GM10847 (cell line): ENCODE measurements around the gene XG.

Source experiments
- POLR2A ChIP-seq: IDR thresholded peaks from 2 replicates; pipeline ENCODE4 v1.6.1; 2011; ENCODE audit not compliant: insufficient read length; ENCODE audit errors: extremely low read depth

The XG gene

GRCh38 chrX:2823795-2824386 lies 72.1 kb downstream of the XG start:
- TF ChIP-seq POLR2A = no peak

- TF ChIP-seq POLR2A = no peak
These were observed 73.0 kb downstream of the XG start for GRCh38 chrX:2824886-2825285.

- TF ChIP-seq POLR2A = no peak
These were observed 76.6 kb downstream of the XG start, which contains the start of gene GYG2 for GRCh38 chrX:2828344-2828958. Gene GYG2, plus strand, starts transcription at chrX:2828930. Its CDS starts 1,259 bp downstream, at chrX:2830189.

- no peak for TF ChIP-seq POLR2A
These were observed 77.1 kb downstream of the XG start for GRCh38 chrX:2828959-2829411.

- no peak for TF ChIP-seq POLR2A
These were observed 77.8 kb downstream of the XG start for GRCh38 chrX:2829469-2830246.

- no peak for TF ChIP-seq POLR2A
These were observed 79.8 kb downstream of the XG start for GRCh38 chrX:2831471-2832228.

GRCh38 chrX:2837961-2838360 lies 86.1 kb downstream of the XG start:
- no peak for TF ChIP-seq POLR2A

GRCh38 chrX:2840961-2841360 lies 89.1 kb downstream of the XG start:
- no peak for TF ChIP-seq POLR2A

- TF ChIP-seq POLR2A = no peak
These were observed 89.7 kb downstream of the XG start for GRCh38 chrX:2841537-2841936.

GRCh38 chrX:2846992-2847391 lies 95.2 kb downstream of the XG start:
- TF ChIP-seq POLR2A = no peak

GRCh38 chrX:2848871-2849301 lies 97.0 kb downstream of the XG start:
- TF ChIP-seq POLR2A = no peak

GRCh38 chrX:2854918-2855317 lies 103.1 kb downstream of the XG start:
- TF ChIP-seq POLR2A = no peak

GRCh38 chrX:2855761-2856160 lies 103.9 kb downstream of the XG start:
- TF ChIP-seq POLR2A = no peak

GRCh38 chrX:2857566-2857965 lies 105.7 kb downstream of the XG start:
- no peak for TF ChIP-seq POLR2A

- TF ChIP-seq POLR2A = no peak
These were observed 107.5 kb downstream of the XG start for GRCh38 chrX:2859197-2859797.
